HS-27A (cell line): ENCODE data around the gene RHBDD1.
A peak's percentile ranks its signal among the peaks of the same experiment; 100 is the strongest.
"Not testable (repeated sequence)": the region's sequence is repeated elsewhere in the genome, so short reads cannot be mapped to it uniquely, and the experiment has no call there.

Experiments
- DNase-seq: peaks from one replicate; pipeline ENCODE4 v3.0.0-alpha.2; 2012; ENCODE audit warnings: low read depth, missing footprints

RHBDD1 gene

DNA sequence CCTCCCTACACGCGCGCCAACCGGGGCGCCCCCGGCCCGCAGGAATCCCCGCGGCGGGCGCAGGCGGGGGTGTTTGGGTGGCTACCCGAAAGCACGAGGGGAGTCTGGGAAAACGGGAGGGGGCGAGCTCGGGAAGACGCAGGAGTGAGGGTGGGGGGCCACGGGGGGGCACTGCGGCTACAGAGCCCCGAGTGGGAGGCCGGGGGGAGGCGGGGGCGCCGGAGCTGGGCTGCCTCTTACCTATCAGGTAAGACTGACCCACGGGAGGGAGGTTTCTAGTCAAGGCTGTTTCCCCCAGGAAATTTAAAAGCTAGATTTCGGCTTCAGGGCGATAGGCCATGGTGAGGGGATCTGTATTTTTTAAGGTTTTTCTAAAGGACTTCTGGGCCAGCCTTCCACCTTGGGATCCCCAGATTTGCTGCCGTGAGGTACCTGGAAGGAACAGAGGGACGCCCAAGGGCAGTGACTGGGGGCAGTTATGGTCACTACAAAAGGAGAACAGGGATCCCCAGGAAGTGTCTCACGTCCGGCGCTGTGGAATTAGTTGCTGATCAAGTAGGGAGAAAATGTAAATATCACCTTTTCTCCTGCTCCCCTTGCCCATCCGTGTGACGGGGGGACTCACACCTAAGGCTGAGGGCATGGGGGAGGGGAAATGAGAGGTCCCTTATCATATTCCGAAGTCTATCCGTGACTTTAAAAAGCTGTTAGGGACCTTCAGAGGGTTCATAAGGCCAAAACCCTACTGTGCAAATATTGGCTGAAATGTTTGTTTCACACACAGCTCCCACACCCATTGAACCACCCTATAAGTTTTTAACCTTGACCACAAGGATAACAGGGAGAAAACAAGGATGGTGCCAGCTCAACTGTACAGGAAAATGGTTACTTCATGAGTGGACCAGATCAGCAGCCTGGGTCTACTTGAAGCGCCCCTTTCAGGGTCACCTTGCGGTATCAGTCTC lies 35.6 kb upstream of the RHBDD1 start:
- DNase-seq, result no peak

DNA sequence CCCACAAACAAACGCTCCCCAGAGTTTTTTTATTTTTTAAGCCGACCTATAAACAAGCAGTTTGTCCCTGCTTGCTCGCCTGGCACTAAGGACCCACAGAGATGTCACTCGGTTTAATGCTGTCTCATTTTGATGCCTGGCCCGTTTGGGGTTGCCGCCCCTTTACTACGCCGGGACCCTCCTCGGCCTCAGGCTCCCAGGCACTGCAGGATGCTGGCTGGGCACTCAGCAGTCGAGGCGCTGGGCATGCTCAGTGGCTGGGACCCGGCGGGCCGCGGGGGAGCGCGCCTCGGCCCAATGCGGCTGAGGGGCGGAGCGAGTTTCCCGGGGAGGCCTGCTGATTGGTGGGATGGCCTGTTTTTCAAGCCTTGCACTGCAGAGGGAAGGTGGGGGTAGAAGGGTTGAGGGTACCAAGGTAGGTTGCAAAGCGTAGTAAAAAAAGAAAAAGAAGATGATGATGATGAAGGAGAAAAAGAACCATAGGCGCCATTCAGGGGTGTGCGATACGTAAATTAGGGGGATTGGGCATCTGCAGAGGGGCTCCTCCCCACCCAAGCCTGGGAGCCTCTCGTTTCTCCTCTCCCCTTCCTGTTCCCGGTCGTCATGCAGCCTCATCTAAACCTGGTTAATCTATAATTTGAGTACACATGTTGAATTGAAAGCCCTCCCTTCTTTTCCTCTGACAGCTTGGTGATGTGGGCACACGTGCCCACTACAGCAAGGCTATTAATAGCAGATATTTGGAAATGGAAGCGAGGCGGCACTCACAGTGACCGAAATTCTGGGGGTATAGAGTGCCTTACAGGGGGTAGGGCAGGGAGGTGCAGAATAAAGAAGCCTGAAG lies 34.7 kb upstream of the RHBDD1 start:
- DNase-seq, result peak; percentile 24

DNA sequence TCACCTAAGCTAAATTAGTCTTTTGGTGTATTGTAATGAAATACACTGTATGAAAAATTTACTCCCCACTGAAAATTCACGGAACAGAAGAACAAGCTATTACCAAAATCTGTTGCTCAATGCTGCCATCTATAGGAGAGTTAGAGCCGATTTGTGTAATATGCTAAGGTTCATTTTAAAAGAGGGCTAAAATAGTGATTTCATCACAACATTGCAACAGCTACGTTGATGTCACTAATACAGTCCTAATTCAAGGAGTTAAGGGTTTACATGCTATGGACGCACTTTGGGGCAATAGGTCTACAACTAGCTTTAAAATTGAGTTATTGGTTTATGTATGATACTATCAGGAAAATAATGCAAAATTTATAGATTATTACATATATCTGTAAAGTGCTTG lies 33.3 kb upstream of the RHBDD1 start:
- peak; percentile 36 for DNase-seq

DNA sequence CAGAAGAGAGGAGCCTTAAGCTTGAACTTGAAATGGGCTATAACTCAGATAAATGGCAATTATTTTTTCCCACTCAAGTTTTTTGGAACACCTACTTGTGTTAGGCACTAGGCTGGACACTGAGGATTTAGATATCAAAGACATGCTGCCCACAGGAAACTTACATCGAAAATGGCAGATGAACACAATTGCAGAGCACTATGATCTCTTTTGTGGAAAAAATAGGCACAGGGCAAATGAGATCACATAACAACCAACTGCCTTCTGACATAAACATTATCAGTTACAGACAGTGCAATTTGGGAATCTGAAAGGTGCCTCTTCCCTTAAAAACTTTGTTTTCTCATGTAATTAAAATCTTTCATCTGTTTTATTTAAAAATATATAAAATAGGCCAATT lies 32.4 kb upstream of the RHBDD1 start:
- no peak for DNase-seq

DNA sequence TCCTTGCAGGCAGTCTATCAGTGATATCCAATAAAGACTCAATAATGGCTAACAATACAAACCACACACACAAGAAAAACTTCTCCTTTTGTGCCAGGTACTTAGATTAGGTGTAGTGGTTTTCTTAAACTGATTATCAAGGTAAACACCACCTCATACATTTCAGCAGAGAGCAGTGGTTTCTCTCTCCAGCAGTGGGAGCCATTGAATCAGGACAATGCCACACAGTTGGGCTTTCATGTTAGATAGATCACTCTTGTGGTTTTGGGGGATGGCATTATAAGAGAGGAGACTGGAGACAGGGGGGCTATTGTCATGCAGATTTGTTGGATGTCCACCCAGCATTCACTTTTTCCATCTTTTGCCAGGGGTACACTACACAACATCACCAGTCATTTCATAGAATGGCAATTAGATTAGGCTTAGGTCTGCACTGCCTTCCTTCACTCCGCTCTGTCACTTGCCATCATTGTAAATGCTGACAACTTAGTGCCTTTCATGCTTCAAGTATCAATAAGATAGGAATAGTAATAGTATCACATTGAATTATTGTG lies 22.6 kb upstream of the RHBDD1 start:
- DNase-seq, result no peak

DNA sequence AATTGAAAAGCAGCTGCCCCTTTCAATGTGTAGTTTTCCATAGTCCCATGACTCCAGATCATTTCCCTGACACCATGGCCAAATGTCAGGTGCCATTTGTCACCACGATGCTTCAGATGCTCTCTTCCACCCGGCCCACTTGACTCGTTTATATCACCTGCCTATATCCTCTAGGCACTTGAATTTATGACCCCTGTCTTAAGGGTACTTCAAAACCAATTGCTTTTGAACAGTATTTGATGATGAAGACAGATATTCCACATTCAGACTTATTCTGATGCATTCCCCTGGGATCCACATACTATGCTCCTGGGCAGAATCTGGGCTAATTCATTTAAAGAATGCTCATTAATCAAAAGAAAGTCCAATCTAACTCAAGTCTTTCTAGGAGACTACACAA lies 16.9 kb upstream of the RHBDD1 start:
- no peak for DNase-seq

DNA sequence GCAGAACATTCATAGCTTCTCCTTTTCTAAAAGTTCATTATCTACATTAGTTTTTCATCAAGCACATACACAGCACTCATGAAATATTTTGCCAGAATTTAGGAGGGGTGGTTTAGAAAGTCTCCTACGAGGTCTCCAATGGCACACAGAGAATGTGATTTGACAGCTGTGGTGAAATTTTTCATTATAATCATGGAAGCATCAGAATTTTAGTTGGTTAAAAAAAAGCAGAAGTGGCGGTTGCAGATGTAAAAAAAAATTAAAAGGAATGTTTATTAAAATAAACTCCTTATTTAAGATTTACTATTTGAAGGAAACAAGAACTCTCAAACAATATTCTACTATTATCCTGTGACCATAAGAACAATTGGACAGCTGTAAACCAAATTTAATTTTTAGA lies 10.8 kb upstream of the RHBDD1 start:
- DNase-seq, result no peak

DNA sequence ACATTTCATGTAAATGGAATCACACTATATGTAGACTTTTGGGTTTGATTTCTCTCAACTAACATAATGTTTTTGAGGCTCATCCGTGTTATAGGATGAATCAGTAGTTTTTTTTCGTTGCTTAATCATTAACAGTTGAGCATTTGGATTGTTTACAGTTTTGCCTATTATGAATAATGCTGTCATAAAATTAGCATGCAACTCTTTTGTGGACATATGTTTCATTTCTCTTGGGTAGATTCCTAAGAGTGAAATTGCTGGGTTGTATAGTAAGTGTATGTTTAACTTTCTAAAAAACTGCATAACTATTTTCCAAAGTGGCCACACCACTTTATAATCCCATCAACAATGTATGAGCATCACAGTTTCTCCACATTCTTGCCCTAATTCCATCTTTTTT lies 7.7 kb upstream of the RHBDD1 start:
- no peak for DNase-seq

DNA sequence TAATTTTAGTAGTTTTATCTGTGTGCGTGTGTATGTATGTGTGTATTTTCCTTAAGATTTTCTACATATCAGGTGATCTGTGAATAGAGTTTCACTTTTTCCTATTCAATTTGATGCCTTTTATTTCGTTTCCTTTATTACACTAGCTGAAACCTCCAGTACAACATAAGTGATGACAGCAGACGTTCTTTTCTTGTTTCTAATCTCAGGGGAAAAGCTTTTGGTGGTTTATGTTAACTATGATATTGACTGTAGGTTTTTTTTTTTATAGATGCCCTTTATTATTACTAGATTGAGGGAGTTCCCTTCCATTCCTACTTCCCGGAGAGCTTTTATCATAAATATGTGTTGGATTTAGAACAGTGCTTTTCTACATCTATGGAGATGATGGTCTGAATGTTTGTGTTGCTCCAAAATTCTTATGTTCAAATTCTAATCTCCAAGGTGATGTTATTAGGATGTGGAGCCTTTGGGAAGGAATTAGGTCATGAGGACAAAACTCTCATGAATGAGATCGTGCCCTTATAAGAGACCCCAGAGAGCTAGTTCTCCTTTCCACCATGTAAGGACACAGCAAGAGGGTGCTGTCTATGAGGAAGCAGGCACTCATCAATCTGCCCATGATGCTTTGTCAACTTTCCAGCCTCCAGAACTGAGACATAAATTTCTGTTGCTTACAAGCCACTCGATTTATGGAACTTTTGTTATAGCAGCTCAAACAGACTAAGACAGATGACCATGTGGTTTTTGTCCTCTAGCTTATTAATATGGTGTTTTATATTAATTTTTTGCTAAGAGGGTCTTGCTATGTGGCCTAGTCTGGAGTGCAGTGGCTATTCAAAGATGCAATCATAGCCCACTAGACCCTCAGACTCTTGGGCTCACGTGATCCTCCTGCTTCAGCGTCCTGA lies 5.9 kb upstream of the RHBDD1 start:
- no peak for DNase-seq

DNA sequence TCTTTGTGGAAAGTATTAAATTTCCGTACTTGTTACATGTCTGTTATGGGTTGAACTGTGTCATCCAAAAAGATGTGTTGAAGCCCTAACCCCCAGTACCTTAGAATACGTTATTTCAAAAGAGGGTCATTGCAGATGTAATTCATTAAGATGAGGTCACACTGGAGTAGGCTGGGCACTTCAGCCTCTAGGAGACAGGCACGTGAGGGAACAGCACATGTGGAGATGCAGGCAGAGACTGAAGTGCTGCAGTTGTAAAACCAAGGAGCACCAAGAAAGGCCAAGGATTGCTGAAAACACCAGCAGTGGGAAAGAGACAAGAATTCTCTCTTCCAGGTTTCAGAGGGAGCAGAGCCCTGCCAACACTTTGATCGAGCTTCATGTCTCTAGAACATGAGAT lies 4.6 kb upstream of the RHBDD1 start:
- no peak for DNase-seq

DNA sequence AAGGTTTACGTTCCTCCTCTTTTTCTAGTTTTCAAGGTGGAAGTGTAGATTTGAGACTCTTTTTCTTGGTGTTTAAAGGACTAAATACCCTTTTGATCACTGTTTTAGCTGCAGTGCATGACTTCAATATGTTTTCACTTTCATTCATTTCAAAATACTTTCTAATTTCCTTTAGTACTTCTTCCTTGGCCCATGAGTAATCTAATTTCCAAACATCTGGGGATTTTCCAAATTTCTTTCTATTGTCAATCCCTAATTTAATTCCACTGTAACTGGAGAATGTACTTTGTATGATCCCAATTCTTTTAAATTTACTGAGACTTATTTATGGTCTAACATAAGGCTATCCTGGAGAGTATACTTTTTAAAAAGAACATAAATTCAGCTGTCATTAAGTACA lies 3.8 kb upstream of the RHBDD1 start:
- no peak for DNase-seq

DNA sequence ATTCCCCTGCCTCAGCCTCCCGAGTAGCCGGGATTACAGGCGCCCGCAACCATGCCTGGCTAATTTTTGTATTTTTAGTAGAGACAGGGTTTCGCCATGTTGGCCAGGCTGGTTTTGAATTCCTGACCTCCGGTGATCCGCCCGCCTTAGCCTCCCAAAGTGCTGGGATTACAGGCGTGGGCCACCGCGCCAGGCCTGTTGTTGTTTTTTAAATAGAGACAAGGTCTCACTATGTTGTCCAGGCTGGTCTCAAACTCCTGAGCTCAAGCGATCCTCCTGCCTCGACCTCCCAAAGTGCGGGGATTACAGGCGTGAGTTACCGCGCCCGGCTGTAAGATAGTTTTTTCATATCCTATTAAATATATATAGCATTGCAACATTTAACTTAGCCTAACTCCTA lies 974 bp upstream of the RHBDD1 start:
- not testable (repeated sequence) for DNase-seq

DNA sequence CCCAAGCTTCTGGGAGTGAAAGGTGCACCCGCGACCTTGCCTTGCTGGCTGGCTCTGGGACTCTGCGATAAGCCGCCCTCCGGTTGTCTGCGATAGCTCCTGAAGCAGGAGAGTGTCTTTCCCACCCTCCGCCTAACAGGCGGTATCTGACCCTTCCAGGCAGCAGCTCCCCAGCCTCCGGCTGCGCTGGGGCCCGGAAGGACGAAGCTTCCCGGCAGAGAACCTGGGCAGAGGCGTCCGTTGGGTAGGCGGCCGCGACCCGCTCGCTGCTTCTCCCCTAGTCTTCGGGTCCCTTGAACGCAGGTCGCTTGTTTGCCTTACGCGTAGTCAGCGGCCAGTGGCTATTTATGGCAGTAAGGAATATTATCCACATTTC lies 446 bp upstream of the RHBDD1 start:
- DNase-seq, result peak; percentile 20

DNA sequence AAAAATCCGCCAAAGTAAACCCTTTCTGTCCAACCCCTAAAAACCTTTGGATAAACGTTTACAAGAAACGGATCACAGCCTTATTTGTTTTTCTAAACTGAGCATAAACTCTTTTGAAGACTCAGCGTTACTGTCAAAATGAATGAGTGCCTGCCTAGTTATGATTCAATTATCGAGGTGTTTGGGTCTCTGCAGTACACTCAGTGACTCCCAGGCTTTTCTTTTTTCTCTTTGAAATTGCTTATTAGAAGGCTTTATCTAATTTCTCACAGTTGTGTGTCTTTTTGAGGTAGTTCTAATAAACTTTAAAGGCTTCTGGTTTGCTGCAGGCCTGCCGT lies 663 bp downstream of the RHBDD1 start:
- DNase-seq, result no peak

DNA sequence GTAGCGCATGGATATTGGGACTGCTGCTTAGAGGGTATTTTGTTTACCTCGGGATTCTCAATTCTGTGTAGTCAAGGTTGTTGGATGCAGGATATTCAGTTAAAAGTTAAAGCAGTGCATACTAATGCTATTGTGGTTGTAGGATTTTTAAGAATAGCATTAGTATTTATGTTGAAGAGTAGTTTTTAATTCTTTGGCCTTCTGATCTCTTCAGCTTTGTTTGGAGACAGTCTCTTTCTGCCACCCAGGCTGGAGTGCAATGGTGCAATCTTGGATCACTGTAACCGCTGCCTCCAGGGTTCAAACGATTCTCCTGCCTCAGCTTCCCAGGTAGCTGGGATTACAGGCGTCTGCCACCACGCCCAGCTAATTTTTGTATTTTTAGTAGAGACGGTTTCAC lies 1.5 kb downstream of the RHBDD1 start:
- no peak for DNase-seq

DNA sequence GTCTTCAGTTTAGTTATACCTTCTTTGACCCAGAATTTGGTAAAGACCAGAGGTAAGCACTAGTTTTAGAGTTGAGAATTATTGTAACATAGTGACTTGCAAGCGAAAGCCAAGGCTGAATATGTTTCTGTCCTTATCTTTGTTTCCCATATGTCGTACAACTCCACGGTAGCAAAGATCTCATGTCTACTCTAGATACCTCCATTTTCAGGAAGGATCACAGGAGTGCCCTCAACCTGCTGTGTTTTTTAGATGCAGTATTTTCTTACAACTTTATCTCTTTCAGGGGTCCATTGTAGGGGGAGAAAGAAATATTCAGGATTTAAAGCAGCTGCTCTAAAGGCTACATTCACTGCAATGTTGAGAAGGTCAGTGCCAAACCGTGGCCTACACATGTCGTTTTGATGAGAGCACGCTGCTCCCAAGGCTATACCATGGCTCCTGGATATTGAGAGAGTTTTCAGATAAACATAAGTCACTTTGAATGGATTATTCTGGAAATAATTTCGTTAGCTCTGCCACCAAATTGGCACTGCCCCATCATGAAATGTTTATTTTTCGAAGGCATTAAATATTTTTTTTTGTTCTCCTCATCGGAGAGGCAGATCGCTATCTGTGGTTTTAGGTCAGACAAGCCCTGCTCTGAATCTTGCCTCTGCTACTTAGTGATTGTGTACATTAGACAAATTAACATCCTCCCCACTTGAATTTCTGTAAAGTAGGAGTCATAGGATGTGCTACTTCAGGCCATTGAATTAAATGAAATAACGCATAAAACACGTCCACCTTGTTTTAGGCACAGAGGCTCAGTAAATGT lies 2.1 kb downstream of the RHBDD1 start:
- DNase-seq, result no peak

DNA sequence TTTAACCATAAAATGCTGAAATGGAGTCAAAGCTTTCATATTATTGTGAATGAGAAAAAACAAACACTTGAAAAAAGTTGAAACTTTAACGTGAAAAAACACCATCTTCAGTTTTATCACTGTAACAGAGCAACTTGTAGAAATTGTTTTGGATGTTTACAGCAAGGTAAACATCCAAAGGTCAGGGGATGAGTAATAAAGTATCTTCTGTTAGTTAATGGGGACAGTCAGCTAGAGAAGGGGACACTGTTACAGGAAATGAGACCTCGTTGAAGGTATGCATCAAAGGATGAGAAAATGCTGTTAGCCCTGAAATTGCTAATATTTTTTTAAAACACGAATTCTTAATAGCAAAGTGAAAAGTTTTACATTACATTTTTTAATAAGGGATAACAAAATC lies 2.9 kb downstream of the RHBDD1 start:
- no peak for DNase-seq

DNA sequence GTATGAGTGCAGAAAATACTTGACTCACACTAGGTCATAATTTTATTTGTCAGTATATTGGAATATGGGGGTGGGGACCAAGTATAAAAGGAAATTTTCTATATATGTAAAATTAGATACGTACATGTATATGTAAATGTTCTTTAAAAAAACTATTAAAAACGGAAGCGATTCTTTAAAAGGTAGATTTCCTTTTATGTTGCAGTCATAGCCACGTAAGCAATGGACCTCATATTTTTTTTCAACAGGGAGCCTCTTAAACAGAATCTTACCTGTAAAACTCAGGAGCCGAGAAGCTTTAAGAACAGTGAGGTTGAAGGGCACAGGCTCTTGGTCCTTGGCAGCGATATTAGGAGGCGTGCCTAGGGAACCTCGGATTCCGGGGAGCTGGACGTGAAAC lies 3.3 kb downstream of the RHBDD1 start:
- DNase-seq, result no peak

DNA sequence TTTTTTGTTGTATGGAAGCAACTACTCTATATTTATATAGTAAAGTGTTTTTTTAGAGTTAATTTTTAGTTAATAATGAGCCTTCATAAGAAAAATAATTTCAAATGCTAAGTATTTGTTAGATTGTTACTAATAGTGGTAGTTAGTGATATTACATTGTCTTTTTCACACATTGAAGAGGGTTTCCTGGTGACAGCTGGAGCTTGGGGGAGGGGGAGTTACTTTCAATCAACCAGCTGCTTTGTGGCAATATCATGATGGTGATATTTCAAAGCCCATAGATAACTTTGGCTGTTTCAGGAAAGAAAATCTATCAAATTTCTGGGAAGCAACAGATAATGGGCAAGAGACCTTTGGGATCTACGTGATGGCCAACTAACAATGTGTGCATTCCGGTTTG lies 4.1 kb downstream of the RHBDD1 start:
- DNase-seq, result no peak

DNA sequence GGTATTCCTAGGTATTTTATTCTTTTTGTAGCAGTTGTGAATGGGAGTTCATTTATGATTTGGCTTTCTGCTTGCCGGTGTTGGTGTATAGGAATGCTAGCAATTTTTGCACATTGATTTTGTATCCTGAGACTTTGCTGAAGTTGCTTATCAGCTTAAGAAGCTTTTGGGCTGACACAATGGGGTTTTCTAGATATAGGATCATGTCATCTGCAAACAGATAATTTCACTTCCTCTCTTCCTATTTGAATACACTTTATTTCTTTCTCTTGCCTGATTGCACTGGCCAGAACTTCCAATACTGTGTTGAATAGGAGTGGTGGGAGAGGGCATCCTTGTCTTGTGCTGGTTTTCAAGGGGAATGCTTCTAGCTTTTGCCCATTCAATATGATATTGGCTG lies 7.1 kb downstream of the RHBDD1 start:
- not testable (repeated sequence) for DNase-seq
